VCaP (cell line): ENCODE data around the gene C22orf39.

Experiments
- H3K27ac ChIP-seq: fragments of 450-650 bp; 2 replicates; pipeline ENCODE4 v1.5.1; 2017
- CTCF ChIP-seq: fragments of 450-650 bp; conservative IDR thresholded peaks from 2 replicates; pipeline ENCODE4 v1.5.1; 2017; ENCODE audit warnings: mild to moderate bottlenecking, moderate library complexity

The C22orf39 gene

GRCh38 chr22:19430890-19431541 is 16.5 kb downstream of the C22orf39 start:
- peak; percentile 41 for TF ChIP-seq CTCF

DNA sequence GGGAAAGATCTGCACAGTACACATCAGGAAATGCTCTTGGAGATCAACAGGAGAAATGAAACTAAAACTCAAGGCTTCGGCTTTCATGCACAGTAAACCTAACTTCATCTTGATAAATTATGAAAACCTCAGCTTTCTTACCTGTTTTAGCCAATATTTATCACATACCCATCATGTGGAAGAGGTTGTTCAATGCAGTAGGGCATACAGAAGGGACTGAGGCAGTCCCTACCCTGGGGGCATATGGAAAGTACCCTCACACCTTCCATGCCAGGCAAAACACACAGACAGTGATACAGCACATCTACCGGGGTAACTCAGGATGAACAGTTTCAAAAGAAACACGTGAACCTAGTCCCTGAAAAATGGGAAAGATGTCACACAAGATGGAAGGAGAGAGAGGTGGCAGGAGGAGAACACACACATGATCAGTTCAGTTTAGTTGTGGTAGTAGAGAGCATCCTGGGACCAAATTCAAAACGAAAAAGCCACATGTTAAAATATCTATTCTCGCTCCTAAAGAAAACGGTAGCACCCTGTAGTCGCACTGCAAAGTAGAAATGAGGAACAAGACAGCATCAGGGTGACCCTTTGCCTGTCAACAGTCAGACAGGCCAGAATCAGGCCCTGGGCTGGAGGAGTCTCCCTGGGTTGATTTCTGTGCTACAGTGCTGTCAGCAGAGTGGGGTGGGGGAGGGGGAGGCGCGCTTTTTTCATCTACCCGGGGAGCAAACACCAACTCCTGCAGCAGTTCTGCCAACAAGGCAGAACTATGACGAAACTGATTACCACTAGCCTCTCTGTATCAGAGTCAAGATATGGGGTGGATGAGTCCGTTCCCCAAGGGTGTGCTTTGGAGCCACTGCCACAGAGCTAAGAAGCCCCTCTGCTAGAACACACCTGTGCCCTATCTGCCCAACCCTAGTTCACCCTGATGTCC is 17.3 kb downstream of the C22orf39 start:
- peak overlapping the region; percentile 99 for H3K27ac ChIP-seq
- no peak for TF ChIP-seq CTCF

More at GRCh38 chr22:19430890-19431541, 16.5 kb downstream of the C22orf39 start:
- H3K27ac ChIP-seq, result peak overlapping the region; percentile 99

- no peak for TF ChIP-seq CTCF
- no peak overlapping the region for H3K27ac ChIP-seq
Measured at GRCh38 chr22:19424186-19424500, 23.4 kb downstream of the C22orf39 start.

DNA sequence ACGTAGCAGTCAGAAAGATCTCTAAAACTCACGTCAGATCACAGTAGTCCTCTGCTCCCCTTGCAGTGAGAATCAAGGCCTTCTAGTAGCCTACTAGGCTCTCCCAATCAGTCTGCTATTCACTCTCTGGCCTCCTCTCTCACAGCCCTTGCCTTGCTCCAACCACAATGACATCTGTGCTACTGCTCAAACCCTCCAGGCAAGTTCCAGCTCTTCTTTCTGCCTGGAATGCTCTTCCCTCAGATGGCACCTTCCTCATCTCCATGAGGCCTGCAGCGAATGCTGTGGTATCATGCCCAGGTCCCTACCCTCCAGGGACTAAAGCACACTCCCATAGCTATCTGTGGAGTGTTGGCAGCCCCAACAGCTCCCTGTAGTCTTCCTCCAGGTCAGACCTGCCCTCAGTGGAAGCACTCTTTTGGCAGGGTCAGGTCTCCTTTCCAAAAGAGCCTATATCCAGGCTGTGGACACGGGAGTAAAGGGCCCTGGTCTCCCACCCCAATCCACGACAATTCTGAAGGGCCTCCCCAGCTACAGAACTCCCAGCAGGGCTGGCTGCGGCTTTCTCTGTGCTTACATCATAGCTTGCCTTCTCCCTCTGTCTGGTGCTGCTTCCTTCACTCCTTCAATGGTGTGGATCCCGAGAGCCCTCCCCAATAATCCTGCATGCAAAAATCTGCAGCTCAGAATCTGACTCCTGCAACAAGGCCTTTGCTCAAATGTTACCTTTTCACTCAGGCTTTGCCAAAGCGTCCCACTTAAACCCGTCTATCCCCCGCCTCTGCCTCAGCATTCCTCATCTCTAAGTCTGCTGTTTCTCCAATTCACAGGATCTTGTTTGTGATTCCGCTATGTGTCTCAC is 24.8 kb downstream of the C22orf39 start:
- TF ChIP-seq CTCF, result no peak
- H3K27ac ChIP-seq, result no peak overlapping the region

DNA sequence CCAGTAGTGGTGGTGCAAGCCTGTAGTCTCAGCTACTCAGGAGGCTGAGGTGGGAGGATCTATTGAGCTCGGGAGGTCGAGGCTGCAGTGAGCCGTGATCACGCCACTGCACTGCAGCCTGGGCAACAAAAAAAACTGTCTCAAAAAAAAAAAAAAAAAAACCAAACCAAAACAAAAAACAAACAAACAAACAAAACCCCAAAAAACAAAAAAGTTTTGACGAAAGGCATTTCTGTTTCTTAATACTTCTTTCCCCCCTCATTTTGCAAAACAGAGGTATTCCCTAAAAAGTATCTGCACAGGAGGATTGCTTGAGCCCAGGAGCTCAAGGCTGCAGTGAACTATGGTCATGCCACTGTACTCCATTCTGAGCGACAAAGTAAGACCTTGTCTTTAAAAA is 27.2 kb downstream of the C22orf39 start:
- H3K27ac ChIP-seq, result no peak overlapping the region

DNA sequence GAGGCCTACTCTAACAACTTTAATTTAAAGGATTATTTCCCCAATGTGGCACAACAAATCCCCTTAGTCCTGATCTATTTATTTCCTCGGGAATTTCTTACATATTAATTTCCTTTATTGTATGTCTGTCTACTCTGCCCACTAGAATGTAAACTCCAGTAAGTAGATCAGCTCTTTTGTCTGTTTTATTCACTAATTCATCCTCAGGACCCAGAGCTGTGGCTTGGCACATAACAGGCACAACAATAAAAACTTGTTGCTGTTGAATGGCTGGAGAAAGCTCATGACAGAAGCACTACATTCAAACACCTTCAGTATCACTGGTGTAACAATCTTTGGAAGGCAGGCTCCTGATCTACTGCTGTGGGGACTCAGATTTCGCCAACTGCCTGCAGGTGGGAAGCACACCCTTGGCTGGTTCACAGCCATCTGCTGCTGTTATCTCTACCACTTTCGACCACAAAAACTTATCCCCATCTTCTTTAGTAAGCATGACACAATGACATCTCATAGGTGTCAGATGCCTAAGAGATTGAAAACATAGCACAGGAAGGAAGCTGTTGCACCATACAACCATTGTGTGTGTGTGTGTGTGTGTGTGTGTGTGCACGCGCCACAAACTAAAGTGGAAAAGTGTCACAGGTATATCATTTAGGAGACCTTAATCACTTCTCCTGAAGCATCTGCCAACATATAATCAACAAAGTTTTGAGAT is 27.9 kb downstream of the C22orf39 start:
- no peak overlapping the region for H3K27ac ChIP-seq
- TF ChIP-seq CTCF, result no peak

More for the DNA sequence above, 27.2 kb downstream of the C22orf39 start:
- no peak for TF ChIP-seq CTCF
